CD4-positive, alpha-beta T cell (primary cell): ENCODE results near the gene OR8B4. TPM values are rescaled to one million over a fixed set of nuclear protein-coding genes. Genes with fewer than 3 reads are reported as not detected.

Source experiments
- ATAC-seq: fragments of 200-7000 bp; cut with Tn5 transposase; one replicate; pipeline ENCODE4 v1.10.0; 2022; ENCODE audit warnings: mild to moderate bottlenecking; ENCODE audit not compliant: poor library complexity
- CTCF ChIA-PET: fragments of 350-600 bp; sonication (Branson Sonifier 250); formaldehyde crosslinking; loops from one replicate; lab custom pipeline; 2021; ENCODE audit warnings: antibody characterized with exemption, inconsistent platforms; lab: Charles Lee
- POLR2A ChIA-PET: fragments of 350-600 bp; sonication (Branson Sonifier 250); formaldehyde crosslinking; loops from one replicate; lab custom pipeline; 2021; ENCODE audit warnings: antibody characterized with exemption, inconsistent platforms; lab: Charles Lee
- DNase-seq, 14 experiments: peaks; one replicate each; pipeline ENCODE4 v3.0.0-alpha.2; 2013 to 2020; ENCODE audit warnings: mixed read lengths in 2 of 14
- H3K27ac ChIP-seq, 2 donors: one replicate each; pipeline versions ENCODE4 v1.5.1 to v1.7.0; 2013; ENCODE audit warnings: low read length in 2 of 2, low read depth in 1 of 2, mild to moderate bottlenecking in 1 of 2
- H3K27me3 ChIP-seq, 2 experiments: 1 replicate in 1 of 2; 2 replicates in 1 of 2; pipeline versions ENCODE4 v1.6.1 to v1.7.0; 2013; ENCODE audit warnings: low read length in 2 of 2, control low read depth in 1 of 2, mild to moderate bottlenecking in 1 of 2, moderate library complexity in 1 of 2; ENCODE audit not compliant: insufficient read depth in 2 of 2, control insufficient read depth in 1 of 2
- H3K36me3 ChIP-seq: one replicate; pipeline ENCODE4 v1.6.1; 2013; ENCODE audit warnings: low read length, control low read depth; ENCODE audit not compliant: insufficient read depth
- H3K4me1 ChIP-seq: one replicate; pipeline ENCODE4 v1.6.1; 2013; ENCODE audit warnings: low read length, control low read depth; ENCODE audit not compliant: insufficient read depth
- H3K4me3 ChIP-seq: one replicate; pipeline ENCODE4 v1.5.1; 2013; ENCODE audit warnings: mild to moderate bottlenecking, low read length, moderate library complexity
- H3K9me3 ChIP-seq, 2 experiments: 1 replicate in 1 of 2; 2 replicates in 1 of 2; pipeline versions ENCODE4 v1.6.1 to v1.7.0; 2013; ENCODE audit warnings: low read length in 2 of 2, mild to moderate bottlenecking in 2 of 2, control low read depth in 1 of 2, moderate library complexity in 1 of 2; ENCODE audit not compliant: control insufficient read depth in 1 of 2, insufficient read depth in 1 of 2
- H3K27ac Mint-ChIP-seq: one replicate; pipeline ENCODE4 v1.8.0; 2020; ENCODE audit warnings: mixed read lengths
- H3K27me3 Mint-ChIP-seq: one replicate; pipeline ENCODE4 v1.8.0; 2021; ENCODE audit warnings: mixed read lengths
- H3K36me3 Mint-ChIP-seq: one replicate; pipeline ENCODE4 v1.8.0; 2021; ENCODE audit warnings: low read depth, mixed read lengths
- H3K4me1 Mint-ChIP-seq: one replicate; pipeline ENCODE4 v1.8.0; 2021; ENCODE audit warnings: low read depth, mixed read lengths
- H3K4me3 Mint-ChIP-seq: one replicate; pipeline ENCODE4 v1.8.0; 2020; ENCODE audit warnings: mild to moderate bottlenecking, mixed read lengths
- H3K9me3 Mint-ChIP-seq: one replicate; pipeline ENCODE4 v1.8.0; 2020; ENCODE audit warnings: mixed read lengths
- CTCF ChIP-seq: fragments of 200-600 bp; IDR thresholded peaks from one replicate; pipeline ENCODE4 v1.8.0; 2022; ENCODE audit warnings: antibody characterized with exemption, mild to moderate bottlenecking
- intact Hi-C, 2 experiments: fragments of 100-400 bp; cut with DNase I in 1 of 2; cut with micrococcal nuclease in 1 of 2; formaldehyde crosslinking; loops; one replicate each; pipeline versions ENCODE4 v1.15.1 to v1.9.0; 2023 to 2025; cut with DNase I, micrococcal nuclease
- total RNA-seq, 174 experiments: library from RNA in 2 of 174; stranded (reverse) in 2 of 174; gene quantifications; one replicate each; pipeline ENCODE4 v1.2.3 and lab custom pipeline; 2021 to 2026

The OR8B4 gene
- total RNA-seq, 2 experiments from 2014 or later: not detected

GRCh38 chr11:124442847-124443246 lies 18.2 kb upstream of the OR8B4 start:
- H3K27me3 ChIP-seq: no peaks in the 10 kb centered on the region
- no peak for ATAC-seq
- intact Hi-C loops: no loop called here
- Mint-ChIP-seq H3K4me1 (no peaks in the 10 kb centered on the region), H3K27me3 (peaks cover 31% of the 10 kb centered on the region), H3K4me3 (no peak overlapping the region), H3K27ac (no peak overlapping the region), H3K36me3 (no peaks in the 10 kb centered on the region), H3K9me3 (peaks cover 4% of the 10 kb centered on the region)
- DNase-seq: no peak
- H3K36me3 ChIP-seq: no peaks in the 10 kb centered on the region
- CTCF ChIA-PET: no interaction called here
- no peak overlapping the region for H3K4me3 ChIP-seq
- POLR2A ChIA-PET: no interaction called here
- TF ChIP-seq CTCF: no peak
- no peak overlapping the region for H3K27ac ChIP-seq
- no peaks in the 10 kb centered on the region for H3K4me1 ChIP-seq
- no peaks in the 10 kb centered on the region for H3K9me3 ChIP-seq

- TF ChIP-seq CTCF: no peak
- Histone ChIP-seq H3K9me3 (peaks cover 0 to 2% of the 10 kb centered on the region in 2 experiments), H3K27ac (no peak overlapping the region), H3K27me3 (no peaks in the 10 kb centered on the region), H3K4me3 (no peak overlapping the region), H3K36me3 (no peaks in the 10 kb centered on the region), H3K4me1 (no peaks in the 10 kb centered on the region)
- Mint-ChIP-seq H3K36me3 (no peaks in the 10 kb centered on the region), H3K4me3 (no peak overlapping the region), H3K27ac (no peak overlapping the region), H3K4me1 (no peaks in the 10 kb centered on the region), H3K27me3 (peaks cover 31% of the 10 kb centered on the region), H3K9me3 (peaks cover 4% of the 10 kb centered on the region)
- CTCF ChIA-PET: no interaction called here
- POLR2A ChIA-PET: no interaction called here
- DNase-seq: no peak
- no peak for ATAC-seq
- intact Hi-C loops: no loop called here
These were observed 17.8 kb upstream of the OR8B4 start for GRCh38 chr11:124442442-124442841.

GRCh38 chr11:124441519-124441918 lies 16.8 kb upstream of the OR8B4 start:
- H3K27ac Mint-ChIP-seq: no peak overlapping the region

More at GRCh38 chr11:124441519-124441918, 16.8 kb upstream of the OR8B4 start:
- Mint-ChIP-seq H3K36me3 (no peaks in the 10 kb centered on the region), H3K4me1 (no peaks in the 10 kb centered on the region), H3K27me3 (peaks cover 25% of the 10 kb centered on the region), H3K4me3 (no peak overlapping the region), H3K9me3 (peaks cover 4% of the 10 kb centered on the region)
- Histone ChIP-seq H3K36me3 (no peaks in the 10 kb centered on the region), H3K4me3 (no peak overlapping the region), H3K4me1 (no peaks in the 10 kb centered on the region), H3K9me3 (peaks cover 0 to 4% of the 10 kb centered on the region in 2 experiments), H3K27ac (no peak overlapping the region), H3K27me3 (no peaks in the 10 kb centered on the region)
- ATAC-seq (no peak), DNase-seq (no peak)
- intact Hi-C loops: no loop called here
- ChIA-PET POLR2A (no interaction called here), CTCF (no interaction called here)
- no peak for TF ChIP-seq CTCF
